AG08395 (cell line): Measurements from ENCODE around the gene FAM184A.

ENCODE experiments used
- DNase-seq: peaks from one replicate; pipeline ENCODE4 v3.0.0; 2012; ENCODE audit warnings: mixed read lengths, low spot score

Gene FAM184A

DNA sequence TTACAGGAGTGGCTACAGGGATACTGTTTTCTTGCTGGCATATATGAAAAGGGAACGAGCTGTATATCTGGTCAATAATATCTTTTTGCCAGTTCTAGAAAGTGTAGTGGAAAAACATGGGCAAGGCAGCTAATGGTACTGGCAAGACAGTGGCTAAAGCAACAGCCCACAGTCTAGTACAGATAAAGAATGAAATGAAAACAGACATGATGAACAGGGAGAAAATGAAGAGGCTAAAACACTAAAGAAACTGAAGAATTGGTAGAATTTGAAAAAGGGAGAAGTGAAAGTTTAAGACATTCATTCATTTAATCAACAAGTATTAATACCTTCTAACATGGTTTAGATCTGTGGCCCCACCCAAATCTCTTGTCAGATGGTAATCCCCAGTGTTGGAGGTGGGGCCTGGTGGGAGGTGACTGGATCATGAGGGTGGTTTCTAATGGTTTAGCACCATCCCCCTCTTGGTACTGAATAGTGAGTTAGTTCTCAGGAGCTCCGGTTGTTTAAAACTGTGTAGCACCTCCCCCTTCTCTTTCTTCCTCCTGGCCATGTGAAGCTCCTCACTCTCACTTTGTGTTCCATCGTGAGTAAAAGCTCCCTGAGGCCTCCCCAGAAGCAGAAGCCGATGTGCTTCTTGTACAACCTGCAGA is 18.1 kb downstream of the FAM184A start:
- DNase-seq = no peak

DNA sequence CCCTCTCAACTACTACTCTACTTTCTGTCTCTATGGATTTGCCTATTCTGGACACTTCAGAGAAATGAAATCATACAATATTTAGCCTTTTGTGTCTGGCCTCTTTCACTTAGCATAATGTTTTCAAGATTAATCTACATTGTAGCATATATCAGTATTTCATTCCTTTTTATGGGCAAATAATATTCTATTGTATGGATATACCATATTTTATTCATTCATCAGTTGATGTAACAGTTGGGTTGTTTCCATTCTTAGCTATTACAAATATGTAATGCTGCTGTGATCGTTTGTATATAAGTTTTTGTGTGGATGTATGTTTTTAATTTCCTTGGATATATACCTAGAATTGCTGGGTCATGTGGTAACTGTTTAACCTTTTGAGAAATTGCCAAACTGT is 23.4 kb downstream of the FAM184A start:
- no peak for DNase-seq

DNA sequence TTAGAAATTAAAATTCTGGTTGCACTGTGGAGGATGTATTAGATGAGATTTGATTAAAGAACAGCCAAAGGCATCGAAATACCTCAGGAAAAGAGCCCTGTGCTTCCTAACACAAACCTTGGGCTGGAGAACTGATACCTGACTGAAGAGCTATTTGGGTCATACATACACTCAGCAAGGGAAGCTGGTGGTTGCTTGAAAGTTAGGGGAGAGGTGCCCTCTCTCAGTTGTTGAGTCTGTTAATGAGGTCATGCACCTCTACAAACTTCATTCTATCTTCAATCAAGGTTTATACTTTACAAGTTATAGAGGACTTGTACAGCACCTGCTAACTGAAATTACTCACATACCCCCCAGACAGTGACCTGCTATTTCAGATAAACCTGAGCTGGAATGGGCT is 25.5 kb downstream of the FAM184A start:
- DNase-seq = no peak

DNA sequence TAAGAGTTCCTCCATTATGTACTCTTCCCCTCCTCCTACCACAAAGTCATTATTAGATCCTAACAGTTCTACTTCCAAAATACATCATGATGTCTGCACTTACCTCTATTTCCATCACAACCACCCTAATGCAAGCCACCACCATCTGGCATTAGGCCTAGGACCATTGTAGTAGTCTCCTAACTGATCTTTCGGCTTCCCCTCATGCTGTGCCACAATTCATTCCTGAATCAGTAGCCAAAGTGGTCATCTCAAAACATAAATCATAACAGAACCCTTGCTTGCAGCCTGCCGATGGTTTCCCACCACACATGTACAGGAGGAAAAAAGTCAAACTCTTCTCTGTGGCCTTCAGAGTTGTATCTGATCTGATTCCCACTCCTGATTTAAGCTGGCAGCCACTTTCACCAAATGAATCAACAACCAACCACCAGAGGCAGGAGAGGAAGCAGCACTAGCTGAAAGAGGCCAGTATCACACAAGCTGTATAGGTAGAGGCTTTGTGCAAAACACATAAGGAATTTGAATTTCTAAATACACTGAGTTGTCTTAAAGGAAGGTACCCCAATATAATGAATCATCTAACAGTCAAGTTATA is 26.1 kb downstream of the FAM184A start:
- no peak for DNase-seq

DNA sequence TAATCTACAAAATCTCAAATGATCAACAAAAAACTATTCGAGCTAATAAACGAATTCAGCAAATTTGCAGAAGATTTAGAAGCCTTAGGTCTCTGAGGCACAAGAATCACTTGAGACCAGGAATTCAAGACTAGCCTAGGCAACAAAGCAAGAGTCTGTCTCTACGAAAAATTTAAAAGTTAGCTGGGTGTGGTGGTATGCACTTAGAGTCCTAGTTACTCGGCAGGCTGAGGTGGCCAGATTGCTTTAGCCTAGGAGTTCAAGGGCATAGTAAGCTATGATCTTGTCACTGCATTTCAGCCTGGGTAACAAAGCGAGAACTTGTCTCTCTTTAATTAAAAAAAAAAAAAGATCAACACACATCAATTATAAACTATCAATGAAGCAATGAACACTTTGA is 34.2 kb downstream of the FAM184A start:
- DNase-seq = no peak

DNA sequence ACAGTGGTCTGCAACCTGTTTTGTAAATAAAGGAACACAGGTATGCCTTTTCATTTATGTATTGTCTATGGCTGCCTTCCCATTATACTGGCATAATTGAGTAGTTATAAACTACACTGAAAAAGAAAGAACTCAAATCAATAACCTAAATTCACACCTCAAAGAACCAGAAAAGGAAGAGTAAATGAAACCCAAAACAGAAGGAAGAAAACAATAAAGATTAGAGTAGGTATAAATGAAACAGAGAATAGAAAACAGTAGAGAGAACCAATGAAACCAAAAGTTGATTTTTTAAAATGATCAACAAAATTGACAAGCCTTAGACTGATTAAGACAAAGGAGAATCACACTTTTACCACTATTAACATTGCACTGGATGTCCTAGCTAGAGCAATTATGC is 34.7 kb downstream of the FAM184A start:
- DNase-seq = no peak

DNA sequence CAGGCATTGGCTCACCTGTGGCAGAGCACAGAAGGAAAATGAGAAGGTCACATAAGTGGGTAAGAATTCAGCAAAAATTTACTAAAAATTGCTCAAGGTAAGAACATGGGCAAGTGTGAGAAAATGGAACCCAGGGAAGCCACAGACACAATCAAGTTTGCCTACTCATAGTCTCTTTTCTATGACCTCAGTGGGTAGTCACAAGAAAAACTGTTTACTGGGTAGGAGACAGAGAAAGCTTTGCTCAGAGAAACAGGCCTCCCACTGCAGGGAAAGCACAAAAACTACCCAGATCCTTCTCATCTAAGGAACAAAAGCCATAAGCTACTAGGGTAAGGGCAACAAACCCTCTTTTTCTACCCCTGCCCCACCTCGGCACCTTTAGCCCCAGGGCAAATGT is 35.2 kb downstream of the FAM184A start:
- DNase-seq = no peak

DNA sequence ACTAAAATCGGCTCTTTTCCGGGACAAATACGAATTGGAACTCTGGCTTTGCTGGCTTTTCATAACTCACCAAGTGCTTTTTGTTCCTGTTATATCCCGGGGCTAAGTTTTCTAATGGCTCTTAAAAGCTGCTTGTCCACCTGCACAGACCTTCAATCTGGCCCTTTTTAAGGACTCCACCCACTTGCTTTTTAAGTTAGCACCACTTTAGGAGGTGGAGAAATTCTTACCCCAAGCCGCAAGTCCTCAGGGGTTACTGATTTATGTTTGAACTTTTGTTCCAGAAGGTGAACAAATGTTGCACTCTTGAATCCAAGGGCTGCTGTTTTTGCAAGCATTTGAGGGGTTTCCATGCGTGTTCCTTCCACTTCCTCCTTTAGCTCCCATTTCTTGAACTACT is 37.8 kb downstream of the FAM184A start:
- DNase-seq = no peak

DNA sequence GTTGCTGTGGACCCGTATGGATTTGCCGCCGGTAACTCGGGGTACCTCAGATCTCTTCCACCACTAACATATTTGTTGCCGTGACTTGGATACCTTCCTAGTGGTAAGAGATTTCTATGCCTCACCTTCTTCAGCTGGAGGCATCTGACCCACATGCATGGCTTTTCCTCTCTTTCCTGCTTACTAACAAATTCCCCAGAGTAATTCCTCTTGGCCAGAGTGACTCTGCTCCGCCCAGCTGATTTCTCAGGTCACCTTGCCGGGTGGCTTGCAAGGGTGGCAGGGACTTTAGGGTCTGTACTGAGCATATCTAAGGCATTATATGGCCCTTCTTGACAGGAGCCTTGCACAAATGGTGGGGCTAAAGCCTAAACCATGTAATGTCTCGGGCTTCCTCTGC is 38.2 kb downstream of the FAM184A start:
- no peak for DNase-seq

DNA sequence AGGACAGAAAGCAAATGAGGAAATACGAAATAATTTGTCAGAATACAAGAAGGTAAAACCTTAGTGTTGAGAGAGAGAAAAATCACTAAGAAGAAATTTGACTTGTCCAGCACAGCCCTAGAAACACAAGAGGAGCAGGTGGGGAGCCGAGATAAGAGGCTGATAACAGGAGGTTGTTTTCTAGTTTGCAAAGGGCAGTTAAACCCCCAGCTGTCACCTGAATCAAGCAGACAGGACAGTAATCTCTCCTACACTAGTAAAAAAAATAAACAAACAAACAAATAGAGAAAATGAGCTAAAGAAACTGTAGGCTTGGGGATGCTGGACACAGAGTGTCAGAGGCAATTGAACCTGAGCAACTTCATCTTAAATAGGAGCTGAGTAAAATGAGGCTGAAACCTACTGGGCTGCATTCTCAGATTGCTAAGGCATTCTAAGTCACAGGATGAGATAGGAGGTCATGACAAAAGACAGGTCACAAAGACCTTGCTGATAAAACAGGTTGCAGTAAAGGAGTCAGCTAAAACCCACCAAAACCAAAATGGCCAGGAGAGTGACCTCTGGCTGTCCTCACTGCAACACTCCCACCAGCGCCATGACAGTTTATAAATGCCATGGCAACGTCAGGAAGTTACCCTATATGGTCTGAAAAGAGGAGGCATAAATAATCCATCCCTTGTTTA is 40.4 kb downstream of the FAM184A start:
- DNase-seq = no peak

DNA sequence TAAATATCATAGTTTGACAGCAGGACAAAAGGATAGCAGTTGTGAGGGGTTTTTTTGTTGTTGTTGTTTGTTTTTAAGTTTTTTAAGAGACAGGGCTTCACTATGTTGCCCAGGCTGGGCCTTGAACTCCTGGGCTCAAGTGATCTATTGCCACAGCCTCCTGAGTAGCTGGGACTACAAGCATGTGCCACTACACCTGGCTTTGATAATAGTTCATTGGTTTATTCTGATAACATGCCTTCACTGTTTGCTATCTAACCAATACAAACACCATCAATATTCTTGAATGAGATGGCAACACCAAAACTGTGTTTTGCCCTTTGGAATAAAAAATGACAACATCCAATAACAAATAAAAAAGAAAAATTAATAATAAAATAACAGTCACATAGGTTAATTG is 41.2 kb downstream of the FAM184A start:
- DNase-seq = no peak

DNA sequence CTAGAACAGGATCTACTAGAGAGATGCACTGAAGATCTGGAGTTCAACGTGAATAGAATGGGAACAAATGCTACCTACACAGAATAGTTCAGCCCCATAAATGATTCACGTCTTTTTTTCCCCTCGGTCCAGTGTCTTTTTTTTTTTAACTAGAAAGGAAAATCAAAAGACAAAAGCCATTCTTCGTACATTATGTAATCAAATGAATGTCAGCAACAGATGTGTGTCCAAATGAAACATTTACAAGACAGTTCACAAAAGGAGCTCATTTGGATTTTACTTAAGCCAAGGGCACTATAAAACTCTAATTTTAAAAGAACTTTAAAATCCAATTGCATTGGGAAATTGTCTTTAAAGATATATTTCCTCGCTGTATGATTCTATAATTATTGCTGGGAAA is 42.4 kb downstream of the FAM184A start:
- no peak for DNase-seq

DNA sequence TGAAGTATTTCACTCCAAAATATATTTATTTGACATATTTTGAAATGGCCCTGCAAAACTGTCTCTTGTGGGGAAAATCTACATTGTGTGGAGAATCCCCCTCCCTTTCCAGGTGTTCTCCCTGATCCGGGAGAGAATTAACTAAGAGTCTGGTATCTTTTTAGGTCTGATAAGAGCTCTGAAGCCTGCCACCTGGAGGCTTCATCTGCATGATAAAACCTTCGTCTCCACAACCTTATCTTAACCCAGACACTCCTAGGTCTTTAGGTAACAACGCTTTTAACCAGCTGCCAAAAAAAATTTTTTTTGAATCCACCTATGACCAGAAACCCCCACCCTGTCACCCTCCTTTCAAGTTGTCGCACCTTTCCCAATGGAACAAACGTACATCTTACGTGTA is 43.0 kb downstream of the FAM184A start:
- DNase-seq = no peak

DNA sequence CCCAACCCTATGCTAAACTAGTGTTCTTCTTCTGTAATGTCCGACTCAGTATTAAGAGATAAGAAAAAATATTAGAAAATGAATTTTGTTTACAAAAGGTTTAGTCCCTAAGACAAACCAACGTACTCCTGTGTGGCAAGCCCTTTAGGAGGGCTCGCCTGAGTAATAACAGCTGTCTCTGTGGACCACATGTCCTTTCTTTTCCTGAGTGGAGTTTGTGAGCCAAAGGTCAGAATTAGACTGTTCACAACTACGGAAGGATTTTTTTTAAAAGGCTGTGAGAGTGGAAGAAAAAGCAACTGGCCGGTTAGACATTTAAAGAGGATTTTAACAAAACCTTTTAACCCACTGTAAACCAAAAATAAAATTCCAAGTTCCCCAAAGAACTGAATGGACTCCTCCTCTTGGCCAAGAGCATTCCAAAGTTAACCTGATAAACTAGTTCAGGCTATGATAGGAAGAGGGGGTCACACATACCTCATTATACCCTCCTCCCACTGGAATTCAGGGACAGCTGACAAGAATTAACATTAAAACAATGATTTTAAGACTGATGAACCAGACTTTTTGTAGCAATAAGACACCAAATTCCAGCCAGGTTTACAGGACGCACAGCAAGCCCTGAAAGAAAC is 43.5 kb downstream of the FAM184A start:
- DNase-seq = no peak

DNA sequence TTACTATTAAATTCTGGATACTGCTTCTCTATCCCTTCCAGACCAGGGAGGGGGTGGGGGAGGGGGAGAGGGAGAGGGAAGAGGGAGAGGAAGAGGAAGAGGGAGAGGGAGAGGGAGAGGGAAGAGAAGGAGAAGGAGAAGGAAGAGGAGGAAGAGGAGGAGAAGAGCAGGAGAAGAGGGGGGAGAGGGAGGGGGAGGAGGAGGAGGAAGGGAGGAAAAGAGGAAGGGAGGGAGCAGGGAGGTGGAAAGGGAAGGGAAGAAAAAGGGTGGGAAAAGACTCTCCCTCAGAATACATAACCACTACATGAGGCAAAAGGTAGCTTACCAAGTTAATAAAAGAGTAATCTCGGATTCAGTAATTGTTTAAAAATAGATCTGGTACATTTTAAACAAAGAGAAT is 46.0 kb downstream of the FAM184A start:
- no peak for DNase-seq

DNA sequence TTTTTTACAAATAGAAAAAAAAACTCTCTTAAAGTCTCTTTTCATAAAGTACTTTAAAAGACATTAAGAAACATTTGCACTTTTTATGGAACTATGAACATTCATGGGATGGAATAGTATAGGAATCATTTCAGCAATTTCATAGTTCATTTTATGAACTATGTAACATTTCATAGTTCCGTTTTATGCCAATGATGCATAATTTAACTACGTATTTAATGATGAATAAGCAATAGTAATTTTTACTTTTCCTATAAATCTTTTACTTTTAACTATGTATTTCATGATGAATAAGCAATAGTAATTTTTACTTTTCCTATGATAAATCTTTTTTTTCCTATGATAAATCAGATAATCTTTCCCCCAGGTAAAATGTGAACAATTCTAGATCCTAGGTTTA is 47.7 kb downstream of the FAM184A start:
- DNase-seq = no peak

DNA sequence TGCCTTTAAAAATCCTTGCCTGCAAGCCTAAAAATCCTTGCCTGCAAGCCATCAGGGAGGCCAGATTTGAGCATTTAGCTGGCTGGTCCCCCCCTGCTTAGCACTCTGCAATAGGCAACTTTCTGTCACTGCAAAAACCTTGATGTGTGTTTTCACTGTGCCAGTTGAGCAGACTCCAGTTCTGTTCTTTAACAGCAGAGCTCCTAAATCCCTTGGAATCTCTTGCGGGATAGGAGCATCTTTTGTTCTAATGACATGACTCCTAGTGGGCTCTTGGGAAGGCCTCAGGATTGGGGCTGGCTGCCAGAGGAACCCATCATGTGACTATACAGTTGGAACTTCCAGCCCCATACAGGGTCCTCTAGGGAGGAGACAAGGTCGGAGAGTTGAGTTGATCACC is 50.4 kb downstream of the FAM184A start:
- no peak for DNase-seq

DNA sequence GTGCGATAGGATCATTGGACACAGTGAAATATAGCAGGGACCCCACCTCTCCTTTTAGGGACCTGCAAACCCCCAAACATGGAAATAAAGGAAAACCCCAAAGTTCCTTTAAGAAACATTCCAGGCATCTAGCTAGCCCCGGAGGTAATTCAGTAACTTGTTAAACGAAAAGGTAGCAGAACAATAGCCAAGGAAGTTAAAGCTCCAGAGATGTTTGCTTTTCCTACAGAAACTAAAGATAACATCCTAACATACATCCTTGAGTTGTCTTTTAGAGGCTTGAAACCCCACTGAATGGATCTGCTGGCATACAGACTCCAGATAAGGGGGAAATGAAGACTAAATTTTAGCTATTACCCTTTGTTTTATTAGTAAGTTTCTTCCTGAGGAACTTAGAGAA is 51.0 kb downstream of the FAM184A start:
- DNase-seq = no peak

DNA sequence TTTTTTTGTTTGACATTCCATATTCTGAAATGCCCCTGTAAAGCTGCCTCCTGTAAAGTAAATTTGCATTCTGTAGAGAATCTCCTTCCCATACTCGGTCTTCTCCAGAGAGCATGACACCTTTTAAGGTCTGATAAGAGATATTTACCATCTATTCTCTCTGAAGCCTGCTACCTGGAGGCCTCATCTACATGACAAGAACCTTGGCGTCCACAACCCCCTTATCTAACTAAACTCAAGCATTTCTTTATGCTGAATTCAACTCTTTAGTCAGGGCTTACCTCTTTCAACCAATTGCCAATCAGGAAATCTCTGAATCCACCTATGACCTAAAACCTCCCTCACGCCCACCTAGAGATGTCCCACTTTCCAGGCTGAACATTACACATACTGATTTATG is 51.6 kb downstream of the FAM184A start:
- DNase-seq = no peak

DNA sequence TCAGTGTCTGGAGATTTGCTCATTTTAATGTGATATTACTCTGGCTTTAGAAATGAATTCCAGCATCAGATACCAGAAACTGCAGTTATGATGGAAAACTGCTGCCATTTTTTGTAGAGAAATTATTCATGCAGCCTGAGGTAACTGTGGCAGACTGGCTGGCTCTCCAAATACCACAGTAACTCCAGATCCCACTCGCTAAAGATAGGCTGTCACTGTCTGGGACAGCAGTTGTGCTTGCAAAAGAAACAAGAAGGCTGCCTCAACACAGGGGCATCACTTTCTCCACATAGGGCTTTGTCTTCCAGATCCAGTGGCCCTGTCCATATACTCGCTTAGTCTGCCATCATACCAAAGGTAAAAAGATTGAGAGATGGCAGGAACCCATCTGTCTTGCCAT is 52.7 kb downstream of the FAM184A start:
- DNase-seq = no peak

DNA sequence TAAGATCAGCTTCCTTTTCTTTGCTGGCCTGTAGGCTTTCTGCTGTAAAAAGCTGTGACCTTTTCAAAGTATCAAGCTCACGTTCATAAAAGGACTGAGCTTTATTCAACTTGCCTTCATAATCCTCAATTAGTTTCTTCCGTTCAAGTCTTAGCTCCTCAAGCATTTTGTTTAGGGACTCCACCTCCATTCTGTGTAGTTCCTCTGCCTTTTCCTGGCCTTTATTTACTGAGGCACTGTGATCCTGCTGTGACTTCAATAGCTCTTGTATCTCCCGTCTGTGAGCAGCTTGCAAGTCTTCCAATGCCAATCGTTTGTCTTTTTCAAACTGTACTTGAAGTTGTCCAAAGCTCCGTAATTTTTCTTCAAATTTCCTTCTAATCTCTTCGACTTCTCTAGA is 54.4 kb downstream of the FAM184A start:
- no peak for DNase-seq

DNA sequence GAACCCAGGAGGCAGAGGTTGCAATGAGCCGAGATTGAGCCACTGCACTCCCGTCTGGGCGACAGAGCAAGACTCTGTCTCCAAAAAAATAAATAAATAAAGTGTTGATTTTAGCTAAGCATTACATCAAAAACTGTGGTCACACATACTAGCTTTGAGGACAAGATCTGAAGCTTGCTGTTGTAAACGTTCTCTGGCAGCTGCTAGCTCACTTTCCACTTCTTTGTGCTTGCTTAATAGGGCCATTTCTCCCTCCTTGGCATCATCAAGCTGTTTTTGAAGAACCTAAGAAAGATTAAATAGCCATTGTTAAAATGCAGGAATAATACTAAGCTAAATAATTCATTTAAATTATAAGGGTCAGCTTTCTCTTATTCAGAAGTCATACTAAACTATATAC is 55.7 kb downstream of the FAM184A start:
- DNase-seq = no peak
